A673 (cell line): ENCODE data around the gene C1orf174. TPM values are rescaled to one million over a fixed set of nuclear protein-coding genes. Genes with fewer than 3 reads are reported as not detected.

Experiments used
- BruUV-seq: library from RNA; stranded (reverse); fragments of 400-500 nt; replicated peaks from 2 replicates; lab custom pipeline; 2021; lab: Mats Ljungman, UMichigan
- CTCF ChIA-PET: fragments of 300-600 bp; sonication (Branson Sonifier 250); formaldehyde crosslinking; loops from one replicate; lab custom pipeline; 2022; ENCODE audit warnings: antibody characterized with exemption; lab: Charles Lee
- POLR2A ChIA-PET: fragments of 300-600 bp; sonication (Branson Sonifier 250); formaldehyde crosslinking; loops from one replicate; lab custom pipeline; 2022; ENCODE audit warnings: antibody characterized with exemption; ENCODE audit not compliant: low non-redundant PET; lab: Charles Lee
- DNase-seq: peaks from one replicate; pipeline ENCODE4 v3.0.0-alpha.2; 2015; ENCODE audit warnings: low spot score
- H3K27ac ChIP-seq: fragments of 200-600 bp; sonication (generic); 2 replicates; pipeline ENCODE4 v1.5.1; 2016; ENCODE audit warnings: mixed run types, low read depth, mild to moderate bottlenecking, mixed read lengths, antibody characterized with exemption, low read length; ENCODE audit not compliant: poor library complexity, severe bottlenecking
- H3K27me3 ChIP-seq: fragments of 200-600 bp; sonication (generic); replicated peaks from 2 replicates; pipeline ENCODE4 v1.6.1; 2017; ENCODE audit warnings: mixed run types, low read depth, mild to moderate bottlenecking, mixed read lengths, antibody characterized with exemption, low read length; ENCODE audit not compliant: insufficient read depth, poor library complexity
- H3K36me3 ChIP-seq: fragments of 200-600 bp; sonication (generic); 2 replicates; pipeline ENCODE4 v1.6.1; 2016; ENCODE audit warnings: mixed run types, mild to moderate bottlenecking, mixed read lengths, antibody characterized with exemption, low read length; ENCODE audit not compliant: insufficient read depth, poor library complexity, severe bottlenecking
- H3K4me1 ChIP-seq: fragments of 200-600 bp; sonication (generic); 2 replicates; pipeline ENCODE4 v1.6.1; 2017; ENCODE audit warnings: mixed run types, mild to moderate bottlenecking, mixed read lengths, antibody characterized with exemption, low read length; ENCODE audit not compliant: insufficient read depth, poor library complexity, severe bottlenecking
- H3K4me3 ChIP-seq: fragments of 200-600 bp; sonication (generic); 2 replicates; pipeline ENCODE4 v1.5.1; 2016; ENCODE audit warnings: low read depth, mixed run types, mild to moderate bottlenecking, mixed read lengths, low read length; ENCODE audit not compliant: poor library complexity, severe bottlenecking
- H3K9me3 ChIP-seq: fragments of 200-600 bp; sonication (generic); 2 replicates; pipeline ENCODE4 v1.6.1; 2016; ENCODE audit warnings: mixed run types, low read depth, mild to moderate bottlenecking, mixed read lengths, antibody characterized with exemption, low read length; ENCODE audit not compliant: poor library complexity, severe bottlenecking
- CTCF ChIP-seq: fragments of 300-800, 200-600 bp; sonication (generic); conservative IDR thresholded peaks from 2 replicates; pipeline ENCODE4 v1.5.1; 2017; ENCODE audit warnings: low read depth, mild to moderate bottlenecking, antibody characterized with exemption, low read length, moderate library complexity, mixed read lengths
- EZH2 ChIP-seq: fragments of 200-600 bp; sonication (generic); IDR thresholded peaks from 2 replicates; pipeline ENCODE4 v1.6.1; 2017; ENCODE audit warnings: borderline replicate concordance, low read depth, mild to moderate bottlenecking, mixed read lengths, antibody characterized with exemption, low read length; ENCODE audit not compliant: poor library complexity, severe bottlenecking
- intact Hi-C: fragments of 100-400 bp; cut with micrococcal nuclease; formaldehyde crosslinking; loops from one replicate; pipeline ENCODE4 v1.10.0; 2022; ENCODE audit not compliant: unreplicated experiment
- total RNA-seq: library from RNA; stranded (reverse); gene quantifications from 2 replicates; pipeline ENCODE4 v1.2.3, GENCODE V29; 2021

C1orf174 gene
- total RNA-seq, 1 experiment from 2014 or later: 36.2 TPM

GRCh38 chr1:3940081-3940753, 40.1 kb upstream of the C1orf174 start:
- ChIA-PET POLR2A (interaction anchor here (0.7 kb wide), 1 partner anchor 1627 kb away, joined by 3 read pairs; no protein-coding TSS in a partner anchor), CTCF (interaction anchor here (0.6 kb wide), 1 partner anchor 11 kb away, joined by 5 read pairs; no protein-coding TSS in a partner anchor)
- Histone ChIP-seq H3K36me3 (no peaks in the 10 kb centered on the region), H3K27me3 (peaks cover 68% of the 10 kb centered on the region), H3K4me3 (no peak overlapping the region), H3K4me1 (no peaks in the 10 kb centered on the region), H3K9me3 (peaks cover 4% of the 10 kb centered on the region), H3K27ac (no peak overlapping the region)
- DNase-seq: no peak
- intact Hi-C loops: no loop called here
- TF ChIP-seq EZH2: no peak
- no peak for TF ChIP-seq CTCF
- BruUV-seq: no TSS peak

GRCh38 chr1:3939242-3940080, 39.4 kb upstream of the C1orf174 start:
- no peaks in the 10 kb centered on the region for H3K4me1 ChIP-seq
- ChIA-PET POLR2A (interaction anchor here (0.7 kb wide), 1 partner anchor 1628 kb away, joined by 3 read pairs; no protein-coding TSS in a partner anchor), CTCF (no interaction called here)
- no peak for TF ChIP-seq EZH2
- no peak for TF ChIP-seq CTCF
- peaks cover 64% of the 10 kb centered on the region for H3K27me3 ChIP-seq
- intact Hi-C loops: no loop called here
- BruUV-seq: no TSS peak
- no peak for DNase-seq
- H3K36me3 ChIP-seq: no peaks in the 10 kb centered on the region
- H3K4me3 ChIP-seq: no peak overlapping the region
- H3K27ac ChIP-seq: no peak overlapping the region
- peaks cover 4% of the 10 kb centered on the region for H3K9me3 ChIP-seq

- no peak for TF ChIP-seq CTCF
- no peak for TF ChIP-seq EZH2
- no peak for DNase-seq
- ChIA-PET CTCF (no interaction called here), POLR2A (no interaction called here)
- intact Hi-C loops: no loop called here
- H3K4me1 ChIP-seq: no peaks in the 10 kb centered on the region
- H3K27ac ChIP-seq: no peak overlapping the region
- peaks cover 41% of the 10 kb centered on the region for H3K27me3 ChIP-seq
- peaks cover 4% of the 10 kb centered on the region for H3K9me3 ChIP-seq
- no peak overlapping the region for H3K4me3 ChIP-seq
- no peaks in the 10 kb centered on the region for H3K36me3 ChIP-seq
- BruUV-seq: no TSS peak
Measured at GRCh38 chr1:3932156-3932919, 32.3 kb upstream of the C1orf174 start.
